ENCODE data around the gene MFRP. TPM values are rescaled to one million over a fixed set of nuclear protein-coding genes. Genes with fewer than 3 reads are reported as not detected.

MFRP gene
- total RNA-seq, 1 donor from 2014 or later: not detected

GRCh38 chr11:119335091-119335654 lies 11.3 kb downstream of the MFRP start:
- Histone ChIP-seq H3K4me3 (peak overlapping the region; percentile 95), H3K36me3 (peaks cover 8% of the 10 kb centered on the region), H3K9me3 (no peaks in the 10 kb centered on the region), H3K4me1 (peaks cover 21% of the 10 kb centered on the region), H3K27me3 (peaks cover 12% of the 10 kb centered on the region), H3K27ac (no peak overlapping the region)
- intact Hi-C loops (cut with DNase I): no loop called here
- TF ChIP-seq CTCF (IDR thresholded peaks at IDR 0.05): no peak
- ATAC-seq (no peak), DNase-seq (peak; percentile 57)

DNA sequence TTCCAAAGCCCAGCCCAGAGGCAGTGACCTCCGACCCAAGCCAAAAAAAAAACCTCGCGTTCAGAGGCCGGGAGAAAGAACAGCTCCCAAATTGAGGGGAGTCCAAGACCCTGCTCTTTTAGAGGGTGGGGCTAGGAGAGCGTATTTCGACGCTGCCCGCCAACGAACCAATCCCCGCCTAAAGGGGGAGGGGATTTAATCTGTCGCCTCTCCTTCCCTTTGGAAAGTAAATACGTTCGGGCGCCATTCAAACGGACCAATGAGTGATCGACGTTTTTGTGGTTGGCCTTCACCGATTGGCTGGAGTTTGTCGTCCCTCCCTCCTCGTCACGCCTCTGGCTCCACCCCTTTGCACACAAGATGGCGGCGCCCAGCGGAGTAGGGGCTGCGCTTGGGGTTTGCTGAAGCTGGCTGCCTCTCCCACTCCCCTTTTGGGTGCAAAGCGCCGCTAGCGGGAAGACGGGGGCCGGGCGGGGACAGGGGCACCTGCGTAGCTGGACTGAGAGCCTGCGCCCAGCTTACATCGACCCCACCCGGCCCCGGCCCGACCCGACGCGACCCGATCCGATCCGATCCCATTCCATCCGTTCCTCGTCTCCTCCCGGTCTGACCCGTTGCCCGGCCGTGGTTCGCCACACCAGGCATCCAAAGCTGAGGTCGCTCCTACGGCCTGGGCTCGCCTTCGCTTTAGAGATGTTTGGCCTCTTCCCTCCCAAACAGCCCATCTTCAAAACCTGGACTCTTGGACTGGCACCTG lies 12.2 kb downstream of the MFRP start, which contains the start of gene RNF26:
TSS of gene RNF26 (plus strand) at position 354 of the 757 bp plus-strand sequence. CDS start 596 bp downstream, outside the sequence.
- TF ChIP-seq CTCF (IDR thresholded peaks at IDR 0.05): no peak
- Histone ChIP-seq H3K36me3 (peaks cover 8% of the 10 kb centered on the region), H3K9me3 (no peaks in the 10 kb centered on the region), H3K4me3 (peak within 1 kb of the TSS; percentile 95), H3K27me3 (peaks cover 7% of the 10 kb centered on the region), H3K4me1 (peaks cover 21% of the 10 kb centered on the region), H3K27ac (peak within 1 kb of the TSS; percentile 93)
- ATAC-seq (peak; percentile 97), DNase-seq (peak; percentile 93)
- intact Hi-C loops (cut with DNase I): no loop called here

GRCh38 chr11:119332111-119332765 lies 14.3 kb downstream of the MFRP start:
- no peak for TF ChIP-seq CTCF (IDR thresholded peaks at IDR 0.05)
- H3K36me3 ChIP-seq: peaks cover 8% of the 10 kb centered on the region
- ATAC-seq: no peak
- H3K27ac ChIP-seq: no peak overlapping the region
- peaks cover 3% of the 10 kb centered on the region for H3K27me3 ChIP-seq
- intact Hi-C loops (cut with DNase I): no loop called here
- no peak for DNase-seq
- no peaks in the 10 kb centered on the region for H3K9me3 ChIP-seq
- H3K4me3 ChIP-seq: no peak overlapping the region
- H3K4me1 ChIP-seq: peaks cover 11% of the 10 kb centered on the region

DNA sequence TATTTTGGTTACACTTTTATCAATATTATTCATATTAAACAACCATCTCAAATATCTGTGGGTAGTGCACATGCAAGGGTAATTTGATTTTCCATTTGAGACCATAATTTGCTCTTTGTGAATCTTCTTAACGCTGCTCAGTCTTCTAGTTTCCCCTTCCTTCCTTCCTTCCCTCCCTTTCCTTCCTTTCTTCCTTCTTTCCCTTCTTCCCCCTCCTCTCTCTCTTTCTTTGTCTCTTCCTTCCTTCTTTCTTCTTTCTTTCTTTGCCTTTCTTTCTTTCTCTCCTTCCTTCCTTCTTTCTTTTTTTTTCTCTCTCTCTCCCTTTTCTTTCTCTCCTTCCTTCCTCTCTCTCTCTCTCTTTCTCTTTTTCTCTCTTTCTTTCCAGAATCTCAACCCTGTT lies 16.3 kb downstream of the MFRP start:
- H3K36me3 ChIP-seq: no peaks in the 10 kb centered on the region
- H3K4me1 ChIP-seq: peaks cover 6% of the 10 kb centered on the region
- no peaks in the 10 kb centered on the region for H3K9me3 ChIP-seq
- H3K27me3 ChIP-seq: peaks cover 3% of the 10 kb centered on the region
- ATAC-seq (no peak), DNase-seq (no peak)
- no peak overlapping the region for H3K27ac ChIP-seq
- no peak for TF ChIP-seq CTCF (IDR thresholded peaks at IDR 0.05)
- no peak overlapping the region for H3K4me3 ChIP-seq
- intact Hi-C loops (cut with DNase I): no loop called here

DNA sequence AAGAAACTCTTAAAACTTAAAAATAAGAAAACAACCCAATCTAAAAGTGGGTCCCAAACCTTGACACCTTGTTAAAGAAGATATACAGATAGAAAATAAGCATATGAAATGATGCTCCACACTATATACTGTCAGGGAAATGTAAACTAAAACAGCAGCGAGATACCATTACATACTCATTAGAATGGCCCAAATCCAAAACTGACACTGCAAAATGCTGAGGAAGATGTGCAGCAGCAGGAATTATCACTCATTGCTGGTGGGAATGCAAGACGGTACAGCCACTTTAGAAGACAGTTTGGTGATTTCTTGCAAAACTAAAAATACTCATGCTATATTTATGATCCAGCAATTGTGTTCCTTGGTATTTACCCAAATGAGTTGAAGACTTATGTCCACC lies 17.2 kb downstream of the MFRP start:
- Histone ChIP-seq H3K27me3 (peaks cover 3% of the 10 kb centered on the region), H3K27ac (no peak overlapping the region), H3K4me3 (no peak overlapping the region), H3K4me1 (no peaks in the 10 kb centered on the region), H3K9me3 (no peaks in the 10 kb centered on the region), H3K36me3 (no peaks in the 10 kb centered on the region)
- no peak for TF ChIP-seq CTCF (IDR thresholded peaks at IDR 0.05)
- intact Hi-C loops (cut with DNase I): no loop called here
- ATAC-seq: no peak
- DNase-seq: no peak

Data from upper lobe of right lung (tissue), 1 donor.